SK-N-SH treated with all-trans-retinoic acid at 6 μM for 48 hours (cell line): ENCODE results near the gene RASAL2.

Experiments
- CREB5 ChIP-seq: fragments of 250-450 bp; sonication (Bioruptor Pico); IDR thresholded peaks from 2 replicates; pipeline ENCODE4 v1.5.1; 2020; ENCODE audit warnings: low read depth, mild to moderate bottlenecking, moderate library complexity
- PATZ1 ChIP-seq: fragments of 250-450 bp; sonication (Bioruptor Pico); IDR thresholded peaks from 2 replicates; pipeline ENCODE4 v1.8.0; 2020; ENCODE audit warnings: mild to moderate bottlenecking, moderate library complexity, borderline replicate concordance
- ZFP30 ChIP-seq: fragments of 450-650 bp; formaldehyde crosslinking; IDR thresholded peaks from 2 replicates; pipeline ENCODE4 v1.5.0; 2022; ENCODE audit warnings: mild to moderate bottlenecking, moderate library complexity

- TF ChIP-seq CREB5 (CRISPR knock-in tag) (no peak), PATZ1 (CRISPR knock-in tag) (no peak), ZFP30 (no peak)
Observed at GRCh38 chr1:178168536-178168935, 74.6 kb downstream of the RASAL2 start.
